Neuron (in vitro differentiated cells): ENCODE results near the gene NCMAP.

Experiments
- H2AFZ ChIP-seq: one replicate; pipeline ENCODE4 v1.6.1; 2013; ENCODE audit warnings: low read depth, mild to moderate bottlenecking, inconsistent platforms, low read length, moderate library complexity
- H3K27me3 ChIP-seq: one replicate; pipeline ENCODE4 v1.6.1; 2013; ENCODE audit warnings: low read length; ENCODE audit not compliant: insufficient read depth
- H3K36me3 ChIP-seq: one replicate; pipeline ENCODE4 v1.6.1; 2013; ENCODE audit warnings: low read length; ENCODE audit not compliant: insufficient read depth
- H3K4me1 ChIP-seq: one replicate; pipeline ENCODE4 v1.6.1; 2013; ENCODE audit warnings: low read length; ENCODE audit not compliant: insufficient read depth
- H3K4me3 ChIP-seq: 2 replicates; pipeline ENCODE4 v1.5.1; 2013; ENCODE audit warnings: mild to moderate bottlenecking, low read length, moderate library complexity
- H3K9me3 ChIP-seq: one replicate; pipeline ENCODE4 v1.6.1; 2013; ENCODE audit warnings: low read length

The NCMAP gene

DNA sequence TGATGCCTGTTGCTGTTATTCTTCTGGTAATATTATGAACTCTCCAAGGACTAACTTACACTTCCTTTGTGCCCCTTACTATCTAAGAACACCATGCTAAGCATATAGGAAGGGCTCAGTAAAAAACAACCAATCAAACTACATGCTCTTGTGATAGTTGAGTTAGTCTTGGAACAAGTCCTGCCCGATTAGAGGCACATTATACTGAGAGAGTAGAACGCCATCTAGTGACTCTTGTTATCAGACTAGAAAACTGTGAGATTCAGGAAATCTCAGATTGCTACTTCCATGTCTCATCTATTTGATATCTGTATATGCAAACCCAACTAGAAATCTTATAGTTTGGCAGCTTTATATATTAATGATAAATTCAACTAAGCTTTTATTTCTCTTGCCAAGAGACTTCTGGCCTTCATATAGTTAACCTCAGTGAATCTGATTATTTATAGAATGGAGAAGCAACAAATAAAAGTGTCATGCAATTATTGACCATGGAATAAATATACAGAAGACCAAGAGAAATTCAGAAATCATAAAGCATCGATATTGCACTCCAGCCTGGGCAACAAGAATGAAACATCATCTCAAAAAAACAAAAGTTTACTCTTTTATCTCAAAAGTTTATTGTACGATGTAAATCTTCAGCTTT lies 79.4 kb downstream of the NCMAP start:
- no peak overlapping the region for H3K4me3 ChIP-seq
- no peaks in the 10 kb centered on the region for H3K9me3 ChIP-seq
- H2AFZ ChIP-seq: no peak overlapping the region
- H3K4me1 ChIP-seq: no peaks in the 10 kb centered on the region
- no peaks in the 10 kb centered on the region for H3K36me3 ChIP-seq
- H3K27me3 ChIP-seq: no peaks in the 10 kb centered on the region

- no peaks in the 10 kb centered on the region for H3K9me3 ChIP-seq
Measured at GRCh38 chr1:24636661-24637357, 80.9 kb downstream of the NCMAP start.

GRCh38 chr1:24639094-24639493 lies 83.2 kb downstream of the NCMAP start:
- no peaks in the 10 kb centered on the region for H3K27me3 ChIP-seq
- no peak overlapping the region for H2AFZ ChIP-seq
- H3K36me3 ChIP-seq: no peaks in the 10 kb centered on the region
- peaks cover 11% of the 10 kb centered on the region for H3K4me1 ChIP-seq
- no peaks in the 10 kb centered on the region for H3K9me3 ChIP-seq
- no peak overlapping the region for H3K4me3 ChIP-seq

More at GRCh38 chr1:24636661-24637357, 80.9 kb downstream of the NCMAP start:
- H2AFZ ChIP-seq: no peak overlapping the region
- no peaks in the 10 kb centered on the region for H3K36me3 ChIP-seq
- no peak overlapping the region for H3K4me3 ChIP-seq
- H3K27me3 ChIP-seq: no peaks in the 10 kb centered on the region
- peaks cover 5% of the 10 kb centered on the region for H3K4me1 ChIP-seq

DNA sequence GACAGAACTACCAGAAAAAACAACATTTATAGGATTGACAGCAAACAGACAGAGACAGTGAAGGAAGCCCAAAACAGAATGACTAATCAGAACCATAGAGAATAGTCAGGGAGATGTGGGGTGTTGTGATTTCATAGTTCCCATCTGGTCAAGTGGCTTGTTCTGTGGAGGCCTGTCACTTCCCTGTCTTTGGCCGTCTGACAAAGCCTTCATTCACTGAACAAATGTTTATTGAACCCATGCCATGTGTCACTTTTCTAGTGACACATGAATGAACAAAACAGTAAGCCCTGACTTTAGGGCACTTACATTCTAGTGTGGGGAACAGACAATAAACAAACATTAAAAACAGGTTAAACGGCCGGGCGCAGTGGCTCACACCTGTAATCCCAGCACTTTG lies 84.0 kb downstream of the NCMAP start:
- Histone ChIP-seq H3K27me3 (no peaks in the 10 kb centered on the region), H3K4me1 (peaks cover 18% of the 10 kb centered on the region), H3K4me3 (no peak overlapping the region), H3K9me3 (no peaks in the 10 kb centered on the region), H2AFZ (no peak overlapping the region), H3K36me3 (no peaks in the 10 kb centered on the region)

GRCh38 chr1:24640288-24640687 lies 84.4 kb downstream of the NCMAP start:
- Histone ChIP-seq H3K4me1 (peaks cover 23% of the 10 kb centered on the region), H3K27me3 (no peaks in the 10 kb centered on the region), H3K9me3 (no peaks in the 10 kb centered on the region), H2AFZ (no peak overlapping the region), H3K36me3 (peaks cover 3% of the 10 kb centered on the region), H3K4me3 (no peak overlapping the region)

- Histone ChIP-seq H3K4me1 (peaks cover 25% of the 10 kb centered on the region), H3K9me3 (no peaks in the 10 kb centered on the region), H3K4me3 (peak overlapping the region; percentile 43), H3K36me3 (peaks cover 17% of the 10 kb centered on the region), H3K27me3 (no peaks in the 10 kb centered on the region), H2AFZ (no peak overlapping the region)
Measured at GRCh38 chr1:24641646-24642151, 85.8 kb downstream of the NCMAP start.

DNA sequence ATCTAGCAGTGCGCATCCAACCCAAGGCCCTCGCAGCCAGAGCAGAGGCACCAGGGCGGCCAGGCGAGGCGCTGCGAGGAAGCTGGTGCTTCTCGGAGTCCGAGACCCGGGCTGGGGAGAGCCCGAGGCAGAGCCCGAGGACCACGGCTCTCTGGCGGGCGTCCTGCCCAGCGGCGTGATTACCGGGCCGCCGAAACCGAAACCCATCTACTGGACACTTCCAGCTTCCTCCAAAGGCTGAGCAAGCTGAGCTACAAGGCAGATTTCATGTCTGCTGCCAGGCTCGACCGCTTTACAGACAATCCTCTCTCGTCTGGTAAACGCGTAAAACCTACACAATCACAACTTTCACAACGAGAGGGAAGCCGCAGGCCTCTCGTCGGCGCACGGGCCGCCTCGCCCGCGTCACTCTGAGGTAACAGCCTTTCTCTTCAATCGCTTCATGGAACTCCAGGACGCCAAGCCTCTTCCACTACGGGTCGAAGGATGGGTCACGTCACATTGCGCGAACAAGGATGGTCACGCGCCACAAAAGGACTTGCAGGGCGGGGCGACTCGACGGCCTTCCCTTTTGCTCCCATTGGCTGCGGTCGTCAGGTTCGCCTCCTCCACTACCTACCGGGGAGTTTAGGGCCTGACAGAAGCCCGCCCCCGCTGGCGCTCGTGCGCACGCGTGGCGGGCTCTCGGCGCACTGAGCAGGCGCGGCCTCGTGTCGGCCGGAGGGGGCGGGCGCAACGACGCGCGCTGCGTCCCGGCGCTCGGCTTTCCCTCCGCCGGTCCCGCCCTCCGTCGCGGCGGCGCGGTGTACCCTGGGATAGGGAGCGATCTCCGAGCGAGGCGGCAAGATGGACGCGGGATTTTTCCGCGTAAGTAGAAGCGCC lies 86.8 kb downstream of the NCMAP start, which contains the start of gene SRRM1:
Gene SRRM1, plus strand, starts transcription at position 822 of the 882 bp plus-strand sequence. Its CDS starts 25 bp downstream, at position 847.
- Histone ChIP-seq H3K4me3 (peak within 1 kb of the TSS; percentile 83), H3K27me3 (no peaks in the 10 kb centered on the region), H2AFZ (peak within 1 kb of the TSS; percentile 51), H3K4me1 (peaks cover 25% of the 10 kb centered on the region), H3K9me3 (no peaks in the 10 kb centered on the region), H3K36me3 (peaks cover 27% of the 10 kb centered on the region)

DNA sequence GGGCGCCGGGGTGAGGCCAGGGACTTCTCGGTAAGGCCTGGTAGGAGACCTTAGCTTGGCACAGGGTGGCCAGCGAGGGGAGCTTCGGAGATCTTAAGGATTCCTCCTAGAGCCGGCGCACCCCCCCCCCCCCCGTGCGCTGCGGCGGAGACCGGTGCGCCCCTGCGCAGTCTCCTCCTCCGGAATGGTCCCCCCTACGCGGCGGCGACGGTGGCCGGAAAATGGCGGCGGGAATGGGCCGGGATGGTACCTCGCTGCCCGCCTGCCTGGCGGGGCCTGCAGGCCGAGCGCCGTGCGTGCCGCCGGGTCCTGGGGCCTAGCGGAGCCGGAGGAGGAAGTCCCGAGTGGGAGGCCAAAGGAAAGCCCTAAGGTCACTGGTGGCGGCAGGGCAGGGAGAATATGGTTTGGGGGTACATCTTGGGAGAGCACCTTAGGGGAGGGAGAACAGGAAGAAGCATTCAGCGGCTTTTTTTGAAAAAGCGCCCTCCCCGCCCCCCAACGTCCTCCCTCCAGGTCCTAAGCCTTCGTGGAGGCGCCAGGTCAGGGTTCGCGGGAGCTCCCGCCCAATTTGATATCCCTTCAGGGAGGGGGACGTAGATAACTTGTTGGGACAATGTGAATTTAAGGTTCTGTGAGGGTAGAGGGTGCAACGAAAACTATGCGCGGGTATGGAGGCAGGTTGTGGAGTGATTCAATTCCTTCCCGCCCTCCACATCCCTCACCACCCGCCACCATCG lies 87.6 kb downstream of the NCMAP start:
- H3K4me3 ChIP-seq: peak overlapping the region; percentile 83
- H3K4me1 ChIP-seq: peaks cover 25% of the 10 kb centered on the region
- H3K27me3 ChIP-seq: no peaks in the 10 kb centered on the region
- peaks cover 35% of the 10 kb centered on the region for H3K36me3 ChIP-seq
- no peaks in the 10 kb centered on the region for H3K9me3 ChIP-seq
- H2AFZ ChIP-seq: peak overlapping the region; percentile 51

- Histone ChIP-seq H3K27me3 (no peaks in the 10 kb centered on the region), H3K4me3 (peak overlapping the region; percentile 83), H2AFZ (no peak overlapping the region), H3K36me3 (peaks cover 41% of the 10 kb centered on the region), H3K4me1 (peaks cover 25% of the 10 kb centered on the region), H3K9me3 (no peaks in the 10 kb centered on the region)
Measured at GRCh38 chr1:24644100-24644384, 88.2 kb downstream of the NCMAP start.

- no peak overlapping the region for H3K4me3 ChIP-seq
- H3K4me1 ChIP-seq: peaks cover 16% of the 10 kb centered on the region
- H2AFZ ChIP-seq: no peak overlapping the region
- H3K27me3 ChIP-seq: no peaks in the 10 kb centered on the region
- H3K9me3 ChIP-seq: no peaks in the 10 kb centered on the region
- peaks cover 88% of the 10 kb centered on the region for H3K36me3 ChIP-seq
Measured at GRCh38 chr1:24648919-24649318, 93.0 kb downstream of the NCMAP start.

DNA sequence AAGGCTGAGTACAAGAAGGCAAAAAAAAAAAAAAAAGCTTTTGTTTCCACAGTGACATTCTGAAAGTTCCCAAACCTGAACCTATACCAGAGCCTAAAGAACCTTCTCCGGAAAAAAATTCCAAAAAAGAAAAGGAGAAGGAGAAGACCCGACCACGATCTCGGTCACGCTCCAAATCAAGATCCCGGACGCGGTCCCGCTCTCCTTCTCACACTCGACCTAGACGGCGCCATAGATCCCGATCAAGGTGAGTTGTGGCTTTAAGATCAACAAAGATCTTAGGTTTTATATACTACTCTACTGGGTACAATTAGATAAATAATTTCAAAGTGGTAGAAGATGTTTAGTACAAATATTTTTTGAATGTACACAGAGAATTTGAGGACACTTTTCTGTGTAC lies 96.5 kb downstream of the NCMAP start:
- Histone ChIP-seq H3K4me1 (no peaks in the 10 kb centered on the region), H3K27me3 (no peaks in the 10 kb centered on the region), H3K9me3 (no peaks in the 10 kb centered on the region), H3K4me3 (no peak overlapping the region), H3K36me3 (peaks cover 98% of the 10 kb centered on the region), H2AFZ (no peak overlapping the region)

DNA sequence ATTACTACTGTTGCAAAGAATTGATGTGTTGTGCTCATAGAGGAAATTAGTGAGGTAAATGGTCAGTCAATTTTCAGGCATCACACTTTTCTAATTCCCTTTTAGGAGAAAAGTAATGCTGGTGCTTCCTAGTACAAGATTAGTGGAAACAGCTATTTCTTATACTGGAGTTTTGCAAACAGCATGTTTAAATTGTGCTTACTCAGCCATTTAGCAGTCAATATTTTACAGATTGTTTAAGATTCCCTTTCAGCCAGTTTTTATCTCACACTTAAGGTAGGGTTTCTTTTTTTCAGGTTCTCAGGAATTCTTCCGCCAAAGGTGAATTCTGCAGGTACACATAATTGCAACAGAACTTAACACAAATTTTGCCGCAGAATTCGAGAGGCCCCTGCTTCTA lies 98.1 kb downstream of the NCMAP start:
- Histone ChIP-seq H3K36me3 (peaks cover 95% of the 10 kb centered on the region), H3K27me3 (no peaks in the 10 kb centered on the region), H3K4me3 (no peak overlapping the region), H2AFZ (no peak overlapping the region), H3K9me3 (no peaks in the 10 kb centered on the region), H3K4me1 (no peaks in the 10 kb centered on the region)
